OCI-LY7 (cell line): Measurements from ENCODE around the gene PMF1.

Experiments used
- CTCF ChIP-seq: fragments of 200-600 bp; sonication (generic); conservative IDR thresholded peaks from 2 replicates; pipeline ENCODE4 v1.5.1; 2014; ENCODE audit warnings: mild to moderate bottlenecking, antibody characterized with exemption, low read length, moderate library complexity, mixed read lengths
- EZH2phosphoT487 ChIP-seq: fragments of 200-600 bp; sonication (generic); IDR thresholded peaks from 2 replicates; pipeline ENCODE4 v1.6.1; 2018; ENCODE audit warnings: low read depth, borderline replicate concordance, mild to moderate bottlenecking, mixed run types, antibody characterized with exemption, low read length, moderate library complexity, mixed read lengths

- no peak for TF ChIP-seq CTCF
- no peak for TF ChIP-seq EZH2phosphoT487
These were observed 63.7 kb downstream of the PMF1 start for GRCh38 chr1:156276532-156276931.
